PC-3 (cell line): ENCODE results near the gene CCDC159. TPM values are rescaled to one million over a fixed set of nuclear protein-coding genes. Genes with fewer than 3 reads are reported as not detected.
"Not testable (repeated sequence)": the region's sequence is repeated elsewhere in the genome, so short reads cannot be mapped to it uniquely, and the experiment has no call there.

Experiments
- ATAC-seq: fragments of 200-7000 bp; cut with Tn5 transposase; 2 replicates; pipeline ENCODE4 v1.9.1; 2020; ENCODE audit warnings: mild to moderate bottlenecking, moderate library complexity
- BruUV-seq: library from RNA; stranded (reverse); fragments of 400-500 nt; replicated peaks from 2 replicates; lab custom pipeline; 2021; lab: Mats Ljungman, UMichigan
- CTCF ChIA-PET: fragments of 300-600 bp; sonication (Branson Sonifier 250); formaldehyde crosslinking; loops from one replicate; lab custom pipeline; 2022; ENCODE audit warnings: antibody characterized with exemption; lab: Charles Lee
- POLR2A ChIA-PET: fragments of 300-600 bp; sonication (Branson Sonifier 250); formaldehyde crosslinking; loops from one replicate; lab custom pipeline; 2022; ENCODE audit warnings: antibody characterized with exemption; ENCODE audit not compliant: unreplicated experiment; lab: Charles Lee
- DNase-seq: peaks from one replicate; pipeline ENCODE4 v3.0.0-alpha.2; 2015
- H2AFZ ChIP-seq: fragments of 300-600 bp; sonication (generic); 2 replicates; pipeline ENCODE4 v1.6.0; 2016; ENCODE audit warnings: antibody characterized with exemption, low read length
- H3F3A ChIP-seq: fragments of 300-600 bp; sonication (generic); one replicate; pipeline ENCODE4 v1.6.0; 2017; ENCODE audit warnings: antibody characterized with exemption, low read length, control low read depth, mild to moderate bottlenecking; ENCODE audit not compliant: unreplicated experiment
- H3K27ac ChIP-seq: fragments of 300-600 bp; sonication (generic); 2 replicates; pipeline ENCODE4 v1.5.1; 2016; ENCODE audit warnings: mild to moderate bottlenecking, low read length
- H3K27me3 ChIP-seq: fragments of 300-600 bp; sonication (generic); 2 replicates; pipeline ENCODE4 v1.6.1; 2016; ENCODE audit warnings: low read length, mixed read lengths
- H3K36me3 ChIP-seq: fragments of 300-600 bp; sonication (generic); 2 replicates; pipeline ENCODE4 v1.6.1; 2016; ENCODE audit warnings: low read depth, mixed run types, low read length, mixed read lengths
- H3K4me1 ChIP-seq: fragments of 300-600 bp; sonication (generic); 2 replicates; pipeline ENCODE4 v1.5.1; 2016; ENCODE audit warnings: low read length; ENCODE audit not compliant: insufficient read depth
- H3K4me2 ChIP-seq: fragments of 300-600 bp; sonication (generic); 2 replicates; pipeline ENCODE4 v1.6.0; 2016; ENCODE audit warnings: low read length
- H3K4me3 ChIP-seq: fragments of 300-600 bp; sonication (generic); 2 replicates; pipeline ENCODE4 v1.5.1; 2016; ENCODE audit warnings: mild to moderate bottlenecking, low read length, mixed read lengths
- H3K79me2 ChIP-seq: fragments of 300-600 bp; sonication (generic); 2 replicates; pipeline ENCODE4 v1.6.1; 2017; ENCODE audit warnings: low read length, mixed read lengths
- H3K9ac ChIP-seq: fragments of 300-600 bp; sonication (generic); 2 replicates; pipeline ENCODE4 v1.6.0; 2016; ENCODE audit warnings: mild to moderate bottlenecking, low read length
- H3K9me2 ChIP-seq: fragments of 300-600 bp; sonication (generic); replicated peaks from 2 replicates; pipeline ENCODE4 v1.6.1; 2016; ENCODE audit warnings: mixed run types, low read length, mixed read lengths
- H3K9me3 ChIP-seq: fragments of 300-600 bp; sonication (generic); 2 replicates; pipeline ENCODE4 v1.6.1; 2016; ENCODE audit warnings: low read length, mixed read lengths
- H4K20me1 ChIP-seq: fragments of 300-600 bp; sonication (generic); 2 replicates; pipeline ENCODE4 v1.6.1; 2016; ENCODE audit warnings: low read length, mixed read lengths
- EZH2 ChIP-seq: fragments of 300-600 bp; sonication (generic); IDR thresholded peaks from one replicate; pipeline ENCODE4 v1.6.1; 2017; ENCODE audit warnings: antibody characterized with exemption, mild to moderate bottlenecking, low read length; ENCODE audit not compliant: unreplicated experiment
- EZH2phosphoT487 ChIP-seq: fragments of 300-600 bp; sonication (generic); IDR thresholded peaks from 2 replicates; pipeline ENCODE4 v1.6.1; 2018; ENCODE audit warnings: mild to moderate bottlenecking, antibody characterized with exemption, low read length, borderline replicate concordance
- intact Hi-C: fragments of 100-400 bp; cut with micrococcal nuclease; formaldehyde crosslinking; loops from 2 replicates; pipeline ENCODE4 v1.9.0; 2023
- total RNA-seq: library from RNA; depleted of rRNA; stranded (reverse); fragments of >200 nt; gene quantifications from 2 replicates; pipeline ENCODE4 v1.2.3, GENCODE V29; 2014
- TF ChIP-seq, protein P1 (sequence below): fragments of 300-600 bp; sonication (generic); conservative IDR thresholded peaks from 2 replicates; pipeline ENCODE4 v1.5.1; 2017; ENCODE audit warnings: antibody characterized with exemption, low read depth, mild to moderate bottlenecking, low read length

Gene CCDC159
- total RNA-seq, 1 experiment from 2014 or later = 10.3 TPM

GRCh38 chr19:11338569-11339253, 7.6 kb upstream of the CCDC159 start:
- POLR2A ChIA-PET = no interaction called here

GRCh38 chr19:11339254-11340098, 6.8 kb upstream of the CCDC159 start, which contains the start of gene RAB3D:
TSS of gene RAB3D (minus strand) at chr19:11339657. CDS start at chr19:11337399, 2,258 bp downstream.
- BruUV-seq = no TSS peak
- Histone ChIP-seq H3K4me2 (peak within 1 kb of the TSS; percentile 97), H3F3A (no peaks in the 10 kb centered on the region), H2AFZ (peak within 1 kb of the TSS; percentile 83), H4K20me1 (no peaks in the 10 kb centered on the region), H3K36me3 (peaks cover 29% of the 10 kb centered on the region), H3K4me3 (peak within 1 kb of the TSS; percentile 89), H3K9ac (peak within 1 kb of the TSS; percentile 80), H3K9me2 (no peaks in the 10 kb centered on the region), H3K4me1 (peaks cover 25% of the 10 kb centered on the region), H3K9me3 (no peaks in the 10 kb centered on the region), H3K79me2 (peaks cover 28% of the 10 kb centered on the region), H3K27me3 (no peaks in the 10 kb centered on the region), H3K27ac (peak within 1 kb of the TSS; percentile 11)
- peak; percentile 89 for ATAC-seq
- CTCF ChIA-PET = interaction anchor here (1.1 kb wide), 1 partner anchor 46 kb away, joined by 10 read pairs; no protein-coding TSS in a partner anchor
- no peak for TF ChIP-seq EZH2phosphoT487
- TF ChIP-seq, protein P1, sequence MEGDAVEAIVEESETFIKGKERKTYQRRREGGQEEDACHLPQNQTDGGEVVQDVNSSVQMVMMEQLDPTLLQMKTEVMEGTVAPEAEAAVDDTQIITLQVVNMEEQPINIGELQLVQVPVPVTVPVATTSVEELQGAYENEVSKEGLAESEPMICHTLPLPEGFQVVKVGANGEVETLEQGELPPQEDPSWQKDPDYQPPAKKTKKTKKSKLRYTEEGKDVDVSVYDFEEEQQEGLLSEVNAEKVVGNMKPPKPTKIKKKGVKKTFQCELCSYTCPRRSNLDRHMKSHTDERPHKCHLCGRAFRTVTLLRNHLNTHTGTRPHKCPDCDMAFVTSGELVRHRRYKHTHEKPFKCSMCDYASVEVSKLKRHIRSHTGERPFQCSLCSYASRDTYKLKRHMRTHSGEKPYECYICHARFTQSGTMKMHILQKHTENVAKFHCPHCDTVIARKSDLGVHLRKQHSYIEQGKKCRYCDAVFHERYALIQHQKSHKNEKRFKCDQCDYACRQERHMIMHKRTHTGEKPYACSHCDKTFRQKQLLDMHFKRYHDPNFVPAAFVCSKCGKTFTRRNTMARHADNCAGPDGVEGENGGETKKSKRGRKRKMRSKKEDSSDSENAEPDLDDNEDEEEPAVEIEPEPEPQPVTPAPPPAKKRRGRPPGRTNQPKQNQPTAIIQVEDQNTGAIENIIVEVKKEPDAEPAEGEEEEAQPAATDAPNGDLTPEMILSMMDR = no peak
- DNase-seq = peak; percentile 95
- POLR2A ChIA-PET = interaction anchor here (0.9 to 1.0 kb wide), 2 partner anchors 35 to 42 kb away, joined by 5 read pairs; partner anchors contain the start of gene SWSAP1
- intact Hi-C loops = loop anchor here (1.0 kb wide), 3 partner anchors 36 to 96 kb away; partner anchors contain the start of genes ODAD3 and PRKCSH

More at GRCh38 chr19:11338569-11339253, 7.6 kb upstream of the CCDC159 start:
- Histone ChIP-seq H3K4me3 (peak overlapping the region; percentile 89), H3K9me2 (no peaks in the 10 kb centered on the region), H3K9ac (peak overlapping the region; percentile 80), H2AFZ (peak overlapping the region; percentile 83), H3K36me3 (peaks cover 29% of the 10 kb centered on the region), H3K4me1 (peaks cover 21% of the 10 kb centered on the region), H3K27ac (peak overlapping the region; percentile 11; the same call in 1 of the 2 replicates), H3K9me3 (no peaks in the 10 kb centered on the region), H4K20me1 (no peaks in the 10 kb centered on the region), H3F3A (no peaks in the 10 kb centered on the region), H3K27me3 (no peaks in the 10 kb centered on the region), H3K79me2 (peaks cover 28% of the 10 kb centered on the region), H3K4me2 (peak overlapping the region; percentile 97)
- ATAC-seq = peak; percentile 50
- intact Hi-C loops = loop anchor here (1.0 kb wide), 3 partner anchors 37 to 97 kb away; partner anchors contain the start of genes ODAD3 and PRKCSH
- TF ChIP-seq, protein P1 = no peak
- no peak for TF ChIP-seq EZH2phosphoT487
- TF ChIP-seq EZH2 = no peak
- CTCF ChIA-PET = interaction anchor here (0.6 kb wide), 2 partner anchors 45 to 118 kb away, joined by 4 read pairs; no protein-coding TSS in a partner anchor
- DNase-seq = peak; percentile 44
- BruUV-seq = TSS peak; percentile 31

DNA sequence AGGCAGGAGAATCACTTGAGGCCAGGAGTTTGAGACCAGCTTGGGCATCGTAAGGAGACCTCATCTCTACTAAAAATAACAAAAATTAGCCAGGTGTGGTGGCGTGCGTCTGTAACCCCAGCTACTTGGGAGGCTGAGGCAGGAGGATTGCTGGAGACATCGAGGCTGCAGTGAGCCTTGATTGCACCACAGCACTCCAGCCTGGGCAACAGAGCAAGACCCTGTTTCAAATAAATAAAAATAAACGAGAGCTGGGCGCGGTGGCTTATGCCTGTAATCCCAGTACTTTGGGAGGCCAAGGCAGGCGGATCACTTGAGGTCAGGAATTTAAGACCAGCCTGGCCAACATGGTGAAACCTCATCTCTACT, 6.2 kb upstream of the CCDC159 start:
- DNase-seq, BruUV-seq, H3K9me3 ChIP-seq, H4K20me1 ChIP-seq, H3K9ac ChIP-seq, H3K27ac ChIP-seq, H3K9me2 ChIP-seq, H3K27me3 ChIP-seq, intact Hi-C loops, ATAC-seq, H3F3A ChIP-seq: not testable (repeated sequence)
- POLR2A ChIA-PET = interaction anchor here (0.9 to 1.0 kb wide), 2 partner anchors 35 to 43 kb away, joined by 5 read pairs; partner anchors contain the start of gene SWSAP1
- Histone ChIP-seq H3K4me3 (peak overlapping the region; percentile 89), H3K36me3 (peaks cover 26% of the 10 kb centered on the region), H3K4me2 (peak overlapping the region; percentile 97), H2AFZ (peak overlapping the region; percentile 83), H3K79me2 (peaks cover 30% of the 10 kb centered on the region), H3K4me1 (peaks cover 31% of the 10 kb centered on the region)
- CTCF ChIA-PET = interaction anchor here (1.1 kb wide), 1 partner anchor 46 kb away, joined by 10 read pairs; no protein-coding TSS in a partner anchor
